ENCODE results near the gene PBLD.

PBLD gene

GRCh38 chr10:68238371-68238770, 94.4 kb downstream of the PBLD start:
- DNase-seq, result no peak

GRCh38 chr10:68237173-68237572, 95.6 kb downstream of the PBLD start:
- no peak for DNase-seq

GRCh38 chr10:68235581-68235980, 97.1 kb downstream of the PBLD start:
- DNase-seq, result no peak

- no peak for DNase-seq
Observed at GRCh38 chr10:68235111-68235510, 97.6 kb downstream of the PBLD start.

GRCh38 chr10:68233046-68233445, 99.7 kb downstream of the PBLD start:
- no peak for DNase-seq

Data from hypothalamus (tissue), 51 donors.